NT2/D1 (cell line): Measurements from ENCODE around the gene TCN1.
"Not testable (repeated sequence)": the region's sequence is repeated elsewhere in the genome, so short reads cannot be mapped to it uniquely, and the experiment has no call there.

Source experiments
- DNase-seq: peaks from one replicate; pipeline ENCODE4 v3.0.0-alpha.2; 2011; ENCODE audit warnings: low read depth, low spot score
- H3K27me3 ChIP-seq: 2 replicates; pipeline ENCODE4 v1.6.0; 2011; ENCODE audit warnings: mild to moderate bottlenecking; ENCODE audit not compliant: insufficient read length, insufficient read depth
- H3K36me3 ChIP-seq: 2 replicates; pipeline ENCODE4 v1.6.1; 2011; ENCODE audit warnings: mild to moderate bottlenecking, low read length, mixed read lengths; ENCODE audit not compliant: insufficient read depth, insufficient read length
- H3K4me1 ChIP-seq: 2 replicates; pipeline ENCODE4 v1.5.1; 2011; ENCODE audit not compliant: insufficient read depth, insufficient read length
- H3K4me3 ChIP-seq: 2 replicates; pipeline ENCODE4 v1.5.1; 2011; ENCODE audit warnings: low read depth; ENCODE audit not compliant: insufficient read length
- H3K9ac ChIP-seq: 2 replicates; pipeline ENCODE4 v1.6.0; 2011; ENCODE audit warnings: low read depth; ENCODE audit not compliant: insufficient read length
- H3K9me3 ChIP-seq: 2 replicates; pipeline ENCODE4 v1.5.1; 2011; ENCODE audit warnings: mild to moderate bottlenecking, low read length; ENCODE audit not compliant: insufficient read depth
- SUZ12 ChIP-seq: IDR thresholded peaks from 2 replicates; pipeline ENCODE4 v1.6.1; 2011; ENCODE audit not compliant: insufficient read length, insufficient read depth; ENCODE audit errors: extremely low read depth
- YY1 ChIP-seq: IDR thresholded peaks from 2 replicates; pipeline ENCODE4 v1.6.1; 2011; ENCODE audit not compliant: insufficient read length, insufficient read depth
- ZNF274 ChIP-seq: IDR thresholded peaks from 2 replicates; pipeline ENCODE4 v1.6.1; 2011; ENCODE audit warnings: mild to moderate bottlenecking, low read depth, low read length

The TCN1 gene, protein sequence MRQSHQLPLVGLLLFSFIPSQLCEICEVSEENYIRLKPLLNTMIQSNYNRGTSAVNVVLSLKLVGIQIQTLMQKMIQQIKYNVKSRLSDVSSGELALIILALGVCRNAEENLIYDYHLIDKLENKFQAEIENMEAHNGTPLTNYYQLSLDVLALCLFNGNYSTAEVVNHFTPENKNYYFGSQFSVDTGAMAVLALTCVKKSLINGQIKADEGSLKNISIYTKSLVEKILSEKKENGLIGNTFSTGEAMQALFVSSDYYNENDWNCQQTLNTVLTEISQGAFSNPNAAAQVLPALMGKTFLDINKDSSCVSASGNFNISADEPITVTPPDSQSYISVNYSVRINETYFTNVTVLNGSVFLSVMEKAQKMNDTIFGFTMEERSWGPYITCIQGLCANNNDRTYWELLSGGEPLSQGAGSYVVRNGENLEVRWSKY

GRCh38 chr11:59866397-59866796 lies at the start of gene TCN1:
TCN1 (minus strand) TSS chr11:59866487; CDS start chr11:59866470, 17 bp downstream.
- no peak for TF ChIP-seq YY1
- no peak for TF ChIP-seq SUZ12
- no peak for TF ChIP-seq ZNF274
- H3K9me3 ChIP-seq: no peaks in the 10 kb centered on the region
- H3K27me3 ChIP-seq: no peaks in the 10 kb centered on the region
- H3K4me1 ChIP-seq: no peaks in the 10 kb centered on the region
- DNase-seq: no peak
- no peaks in the 10 kb centered on the region for H3K36me3 ChIP-seq
- no peak within 1 kb of the TSS for H3K4me3 ChIP-seq
- no peak within 1 kb of the TSS for H3K9ac ChIP-seq

DNA sequence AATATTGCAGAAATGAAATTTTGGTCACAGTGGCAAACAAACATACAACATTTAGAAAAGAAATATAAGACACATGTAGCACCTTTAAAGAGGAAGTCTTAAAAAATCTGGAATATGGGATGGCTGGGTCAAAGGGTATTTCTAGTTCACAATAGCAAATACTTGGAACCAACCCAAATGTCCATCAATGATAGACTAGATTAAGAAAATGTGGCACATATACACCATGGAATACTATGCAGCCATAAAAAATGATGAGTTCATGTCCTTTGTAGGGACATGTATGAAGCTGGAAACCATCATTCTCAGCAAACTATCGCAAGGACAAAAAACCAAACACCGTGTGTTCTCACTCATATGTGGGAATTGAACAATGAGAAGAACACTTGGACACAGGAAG lies 37.3 kb upstream of the TCN1 start:
- H3K9ac ChIP-seq, H3K4me3 ChIP-seq, H3K9me3 ChIP-seq, H3K4me1 ChIP-seq, H3K36me3 ChIP-seq, DNase-seq, H3K27me3 ChIP-seq: not testable (repeated sequence)

GRCh38 chr11:59901306-59901705 lies 35.0 kb upstream of the TCN1 start:
- Histone ChIP-seq H3K9ac (no peak overlapping the region), H3K4me3 (no peak overlapping the region), H3K36me3 (no peaks in the 10 kb centered on the region), H3K27me3 (no peaks in the 10 kb centered on the region), H3K4me1 (no peaks in the 10 kb centered on the region), H3K9me3 (no peaks in the 10 kb centered on the region)
- no peak for TF ChIP-seq SUZ12
- no peak for TF ChIP-seq YY1
- TF ChIP-seq ZNF274: no peak
- no peak for DNase-seq

DNA sequence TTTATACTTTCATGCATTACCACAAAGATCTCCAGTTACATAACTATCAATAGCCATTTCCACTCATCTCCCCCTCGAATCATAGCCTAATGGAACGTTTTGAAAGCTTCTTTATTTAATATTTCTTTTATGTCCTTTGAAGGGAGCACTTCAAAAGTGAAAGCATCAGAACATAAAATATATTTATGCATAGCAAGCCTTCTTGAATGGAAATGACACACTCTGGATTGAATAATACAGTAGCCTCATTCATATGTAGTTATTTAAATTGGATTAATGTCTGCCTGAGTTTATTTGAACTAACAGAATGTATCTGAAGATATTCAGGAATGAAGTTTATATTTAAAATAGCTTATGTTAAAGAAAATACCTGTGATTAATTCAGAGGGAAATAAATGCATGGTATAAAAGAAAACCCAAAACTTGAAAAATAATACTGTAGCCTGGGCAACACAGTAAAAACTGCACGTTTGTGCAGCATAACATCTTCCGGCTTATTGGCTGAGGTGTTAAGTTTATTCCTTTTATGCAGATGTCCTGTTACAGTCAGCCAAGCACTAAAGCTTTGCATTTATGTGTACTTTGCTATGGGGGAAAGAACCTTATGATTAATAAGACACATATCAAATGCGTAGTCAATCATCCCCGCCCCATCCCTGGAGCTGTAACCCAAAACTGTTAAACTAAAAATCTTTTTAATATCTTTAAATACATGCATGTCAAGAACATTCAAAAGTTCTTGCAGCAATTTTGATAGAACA lies 34.3 kb upstream of the TCN1 start:
- no peak overlapping the region for H3K9ac ChIP-seq
- H3K27me3 ChIP-seq: no peaks in the 10 kb centered on the region
- H3K9me3 ChIP-seq: no peaks in the 10 kb centered on the region
- TF ChIP-seq SUZ12 (no peak), YY1 (no peak), ZNF274 (no peak)
- H3K4me1 ChIP-seq: no peaks in the 10 kb centered on the region
- no peak overlapping the region for H3K4me3 ChIP-seq
- no peaks in the 10 kb centered on the region for H3K36me3 ChIP-seq
- DNase-seq: no peak

DNA sequence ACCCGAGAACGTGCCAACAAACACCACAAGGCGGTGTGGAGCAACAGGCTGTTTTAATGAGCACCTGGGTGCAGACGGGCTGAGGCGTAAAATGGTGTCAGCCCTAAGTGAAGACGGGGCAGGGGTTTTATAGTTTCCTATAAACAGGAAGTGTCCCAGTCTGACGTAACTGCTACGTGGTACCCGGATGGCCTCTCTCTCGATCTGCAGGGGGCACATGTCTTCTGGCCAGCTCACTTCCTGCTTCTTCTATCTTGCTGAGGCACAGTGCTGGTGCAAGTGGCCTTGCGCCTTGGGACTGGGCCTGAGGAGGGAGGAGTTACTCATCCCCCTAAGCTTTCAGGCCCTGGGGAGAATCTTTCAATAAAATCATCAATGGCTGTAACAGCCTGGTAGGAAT lies 33.2 kb upstream of the TCN1 start:
- H3K36me3 ChIP-seq: no peaks in the 10 kb centered on the region

DNA sequence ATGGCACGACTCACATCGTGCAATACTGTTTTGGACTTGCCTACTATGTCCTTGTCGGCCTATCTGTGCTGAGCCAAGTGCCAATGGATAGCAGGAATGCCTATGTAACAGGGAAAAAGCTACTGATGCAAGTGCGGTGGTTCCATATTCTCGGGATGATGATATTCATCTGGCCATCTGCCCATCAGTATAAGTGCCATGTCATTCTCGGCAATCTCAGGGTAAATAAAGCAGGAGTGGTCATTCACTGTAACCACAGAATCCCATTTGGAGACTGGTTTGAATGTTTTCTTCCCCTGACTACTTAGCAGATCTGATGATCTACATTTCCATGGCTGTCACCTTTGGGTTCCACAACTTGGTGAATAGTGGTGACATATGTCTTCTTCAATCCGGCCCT lies 32.4 kb upstream of the TCN1 start:
- H3K9me3 ChIP-seq: no peaks in the 10 kb centered on the region
- DNase-seq: no peak
- no peaks in the 10 kb centered on the region for H3K27me3 ChIP-seq
- H3K36me3 ChIP-seq: no peaks in the 10 kb centered on the region
- no peaks in the 10 kb centered on the region for H3K4me1 ChIP-seq
- no peak overlapping the region for H3K4me3 ChIP-seq
- TF ChIP-seq SUZ12: no peak
- H3K9ac ChIP-seq: no peak overlapping the region

More for the DNA sequence above, 33.2 kb upstream of the TCN1 start:
- H3K9ac ChIP-seq: no peak overlapping the region
- no peaks in the 10 kb centered on the region for H3K9me3 ChIP-seq
- H3K4me1 ChIP-seq: no peaks in the 10 kb centered on the region
- TF ChIP-seq ZNF274 (no peak), SUZ12 (no peak), YY1 (no peak)
- no peak for DNase-seq
- no peaks in the 10 kb centered on the region for H3K27me3 ChIP-seq
- no peak overlapping the region for H3K4me3 ChIP-seq

GRCh38 chr11:59898046-59898445 lies 31.8 kb upstream of the TCN1 start:
- Histone ChIP-seq H3K4me3 (no peak overlapping the region), H3K4me1 (no peaks in the 10 kb centered on the region), H3K9ac (no peak overlapping the region), H3K9me3 (no peaks in the 10 kb centered on the region), H3K36me3 (no peaks in the 10 kb centered on the region), H3K27me3 (no peaks in the 10 kb centered on the region)
- no peak for TF ChIP-seq SUZ12
- no peak for TF ChIP-seq YY1
- no peak for TF ChIP-seq ZNF274
- DNase-seq: no peak

DNA sequence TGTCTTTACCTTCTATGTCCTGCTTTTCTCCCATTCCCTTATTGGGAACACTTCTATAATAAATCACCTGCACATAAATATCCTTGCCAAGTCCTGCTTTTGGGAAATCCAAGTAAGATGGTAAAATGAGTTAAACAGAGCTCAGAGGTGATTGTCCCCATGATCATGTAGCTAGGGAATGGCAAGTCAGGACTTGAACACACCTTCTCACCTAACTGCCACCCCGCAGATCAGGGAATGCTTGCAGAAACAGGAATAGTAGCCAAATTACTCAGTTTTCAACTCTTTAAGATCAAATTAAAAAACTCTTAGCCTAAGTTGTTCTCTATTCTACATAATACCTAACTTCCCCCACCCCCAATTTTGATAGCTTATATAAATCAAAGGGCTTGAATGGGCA lies 28.3 kb upstream of the TCN1 start:
- Histone ChIP-seq H3K9me3 (0 out of 2 replicates have a peak, but pooled peaks cover 3% of the 10 kb centered on the region), H3K4me1 (peaks cover 3% of the 10 kb centered on the region), H3K9ac (no peak overlapping the region), H3K4me3 (no peak overlapping the region), H3K36me3 (no peaks in the 10 kb centered on the region), H3K27me3 (no peaks in the 10 kb centered on the region)
- DNase-seq: no peak
- TF ChIP-seq YY1: no peak
